ENCODE data around the gene MPC2.

DNA sequence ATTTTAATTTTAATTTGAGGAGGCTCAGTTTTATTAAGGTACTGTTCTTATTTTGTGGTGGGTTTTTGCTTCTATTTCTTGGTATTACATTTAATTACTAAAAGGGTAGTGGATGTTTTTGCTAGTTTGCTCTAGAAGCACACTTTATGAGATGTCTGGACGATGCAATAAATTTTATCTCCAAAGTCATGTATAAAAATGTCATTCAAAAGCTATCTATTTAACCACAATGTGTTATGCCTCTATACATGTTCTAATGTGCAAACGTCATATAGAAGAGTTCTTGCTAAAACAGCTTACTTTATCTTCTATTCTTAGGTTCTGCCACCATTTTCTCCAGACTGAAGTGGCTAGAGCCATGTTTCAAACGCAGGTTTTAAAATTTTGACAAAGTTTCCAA is 12.9 kb upstream of the MPC2 start:
- TF ChIP-seq CTCF (IDR thresholded peaks at IDR 0.05), result no peak
- no peak for TF ChIP-seq POLR2A (IDR thresholded peaks at IDR 0.05)
